Panc1 (cell line): ENCODE measurements around the gene TMEM163. TPM values are rescaled to one million over a fixed set of nuclear protein-coding genes. Genes with fewer than 3 reads are reported as not detected.

Experiments used
- ATAC-seq: fragments of 200-7000 bp; cut with Tn5 transposase; 2 replicates; pipeline ENCODE4 v1.9.1; 2020; ENCODE audit warnings: mild to moderate bottlenecking, moderate library complexity
- BruUV-seq: library from RNA; stranded (reverse); fragments of 400-500 nt; replicated peaks from 2 replicates; lab custom pipeline; 2021; lab: Mats Ljungman, UMichigan
- CTCF ChIA-PET: fragments of 300-600 bp; sonication (Branson Sonifier 250); formaldehyde crosslinking; loops from one replicate; lab custom pipeline; 2022; ENCODE audit warnings: antibody characterized with exemption; lab: Charles Lee
- POLR2A ChIA-PET: fragments of 300-600 bp; sonication (Branson Sonifier 250); formaldehyde crosslinking; loops from one replicate; lab custom pipeline; 2022; ENCODE audit warnings: antibody characterized with exemption; lab: Charles Lee
- DNase-seq: peaks from one replicate; pipeline ENCODE4 v3.0.0-alpha.2; 2010; ENCODE audit warnings: low read depth, low spot score
- H3K27ac ChIP-seq: 2 replicates; pipeline ENCODE4 v1.5.1; 2011; ENCODE audit warnings: mild to moderate bottlenecking, low read length, inconsistent platforms
- H3K27me3 ChIP-seq: fragments of 200-500 bp; sonication (Bioruptor generic); 2 replicates; pipeline ENCODE4 v1.6.0; 2014; ENCODE audit warnings: low read length, inconsistent platforms; ENCODE audit not compliant: control insufficient read depth, insufficient read depth
- H3K36me3 ChIP-seq: fragments of 200-500 bp; sonication (Bioruptor generic); 2 replicates; pipeline ENCODE4 v1.5.1; 2014; ENCODE audit warnings: inconsistent platforms, mild to moderate bottlenecking, low read length, moderate library complexity; ENCODE audit not compliant: control insufficient read depth, insufficient read depth
- H3K4me1 ChIP-seq: 2 replicates; pipeline ENCODE4 v1.5.1; 2011; ENCODE audit warnings: inconsistent platforms, mild to moderate bottlenecking, low read length, moderate library complexity; ENCODE audit not compliant: control insufficient read depth, insufficient read depth
- H3K4me3 ChIP-seq, 2 experiments: 2 replicates each; pipeline ENCODE4 v1.5.1; 2011 to 2012; ENCODE audit warnings: low read depth in 2 of 2, low read length in 2 of 2, mild to moderate bottlenecking in 2 of 2, inconsistent platforms in 1 of 2, moderate library complexity in 1 of 2
- H3K9me3 ChIP-seq: fragments of 200-500 bp; sonication (Bioruptor generic); 2 replicates; pipeline ENCODE4 v1.5.1; 2014; ENCODE audit warnings: low read depth, mild to moderate bottlenecking, inconsistent platforms, low read length, moderate library complexity; ENCODE audit not compliant: control insufficient read depth, insufficient read depth
- POLR2AphosphoS5 ChIP-seq: IDR thresholded peaks from 2 replicates; pipeline ENCODE4 v1.6.1; 2012; ENCODE audit warnings: mild to moderate bottlenecking, low read depth, low read length, moderate library complexity
- REST ChIP-seq, 2 experiments: IDR thresholded peaks; 2 replicates each; pipeline ENCODE4 v1.6.1; 2011 to 2012; ENCODE audit warnings: low read depth in 2 of 2, control low read depth in 1 of 2, low read length in 1 of 2, mild to moderate bottlenecking in 1 of 2, moderate library complexity in 1 of 2; ENCODE audit not compliant: insufficient read depth in 1 of 2
- SIN3A ChIP-seq: IDR thresholded peaks from 2 replicates; pipeline ENCODE4 v1.6.1; 2012; ENCODE audit warnings: low read depth, mild to moderate bottlenecking, low read length, moderate library complexity, borderline replicate concordance; ENCODE audit not compliant: insufficient read depth
- TCF7L2 ChIP-seq: IDR thresholded peaks from 2 replicates; pipeline ENCODE4 v1.6.1; 2011; ENCODE audit warnings: mild to moderate bottlenecking, low read depth, low read length, inconsistent platforms
- in situ Hi-C: cut with HindIII; loops from 2 replicates; pipeline ENCODE4 v1.10.0; 2016; ENCODE audit warnings: low sequenced_read_pairs, low pct_unique_long_range_greater_than_20kb
- intact Hi-C: fragments of 100-400 bp; cut with micrococcal nuclease; formaldehyde crosslinking; loops from one replicate; pipeline ENCODE4 v1.10.0; 2022; ENCODE audit not compliant: unreplicated experiment
- total RNA-seq: library from RNA; stranded (reverse); gene quantifications from one replicate; pipeline ENCODE4 v1.2.1, GENCODE V29; 2021; ENCODE audit not compliant: unreplicated experiment
- TF ChIP-seq, protein P1 (sequence below): fragments of 450-650 bp; IDR thresholded peaks from 2 replicates; pipeline ENCODE4 v1.5.1; 2017; ENCODE audit warnings: mild to moderate bottlenecking

The TMEM163 gene
- total RNA-seq, 1 experiment from 2014 or later: not detected

GRCh38 chr2:134711692-134712091 lies 7.1 kb downstream of the TMEM163 start:
- DNase-seq (no peak), ATAC-seq (no peak)
- Histone ChIP-seq H3K36me3 (no peaks in the 10 kb centered on the region), H3K4me3 (no peak overlapping the region), H3K9me3 (no peaks in the 10 kb centered on the region), H3K27ac (no peak overlapping the region), H3K27me3 (peaks cover 29% of the 10 kb centered on the region), H3K4me1 (no peaks in the 10 kb centered on the region)
- no TSS peak for BruUV-seq
- CTCF ChIA-PET: no interaction called here
- intact Hi-C loops (no loop called here), in situ Hi-C loops (no loop called here)
- no peak for TF ChIP-seq REST (IDR thresholded peaks at IDR 0.05; ENCODE audit: insufficient read depth in 1 of 2, low read depth in 2 of 2, low read length in 1 of 2)
- no peak for TF ChIP-seq SIN3A
- TF ChIP-seq, protein P1, sequence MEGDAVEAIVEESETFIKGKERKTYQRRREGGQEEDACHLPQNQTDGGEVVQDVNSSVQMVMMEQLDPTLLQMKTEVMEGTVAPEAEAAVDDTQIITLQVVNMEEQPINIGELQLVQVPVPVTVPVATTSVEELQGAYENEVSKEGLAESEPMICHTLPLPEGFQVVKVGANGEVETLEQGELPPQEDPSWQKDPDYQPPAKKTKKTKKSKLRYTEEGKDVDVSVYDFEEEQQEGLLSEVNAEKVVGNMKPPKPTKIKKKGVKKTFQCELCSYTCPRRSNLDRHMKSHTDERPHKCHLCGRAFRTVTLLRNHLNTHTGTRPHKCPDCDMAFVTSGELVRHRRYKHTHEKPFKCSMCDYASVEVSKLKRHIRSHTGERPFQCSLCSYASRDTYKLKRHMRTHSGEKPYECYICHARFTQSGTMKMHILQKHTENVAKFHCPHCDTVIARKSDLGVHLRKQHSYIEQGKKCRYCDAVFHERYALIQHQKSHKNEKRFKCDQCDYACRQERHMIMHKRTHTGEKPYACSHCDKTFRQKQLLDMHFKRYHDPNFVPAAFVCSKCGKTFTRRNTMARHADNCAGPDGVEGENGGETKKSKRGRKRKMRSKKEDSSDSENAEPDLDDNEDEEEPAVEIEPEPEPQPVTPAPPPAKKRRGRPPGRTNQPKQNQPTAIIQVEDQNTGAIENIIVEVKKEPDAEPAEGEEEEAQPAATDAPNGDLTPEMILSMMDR: no peak
- no peak for TF ChIP-seq TCF7L2
- TF ChIP-seq POLR2AphosphoS5: no peak
- POLR2A ChIA-PET: no interaction called here

- Histone ChIP-seq H3K9me3 (no peaks in the 10 kb centered on the region), H3K27me3 (peaks cover 11% of the 10 kb centered on the region; the same call in 1 of the 2 replicates), H3K4me1 (no peaks in the 10 kb centered on the region), H3K4me3 (no peak overlapping the region), H3K36me3 (no peaks in the 10 kb centered on the region), H3K27ac (no peak overlapping the region)
- no peak for TF ChIP-seq POLR2AphosphoS5
- no peak for TF ChIP-seq TCF7L2
- TF ChIP-seq, protein P1: no peak
- CTCF ChIA-PET: no interaction called here
- BruUV-seq: no TSS peak
- POLR2A ChIA-PET: no interaction called here
- ATAC-seq (no peak), DNase-seq (no peak)
- intact Hi-C loops: no loop called here
- in situ Hi-C loops: no loop called here
Observed at GRCh38 chr2:134707330-134707676, 11.5 kb downstream of the TMEM163 start.
